Renal cortical epithelial cell (primary cell): ENCODE results near the gene WDR74. TPM values are rescaled to one million over a fixed set of nuclear protein-coding genes. Genes with fewer than 3 reads are reported as not detected.

Source experiments
- DNase-seq: peaks from one replicate; pipeline ENCODE4 v3.0.0-alpha.2; 2011; ENCODE audit warnings: low read depth
- total RNA-seq: library from RNA; depleted of rRNA; stranded (reverse); fragments of >200 nt; gene quantifications from 2 replicates; pipeline ENCODE4 v1.2.3, GENCODE V29; 2014

WDR74 gene
- total RNA-seq, 1 donor from 2014 or later = 42.8 TPM

DNA sequence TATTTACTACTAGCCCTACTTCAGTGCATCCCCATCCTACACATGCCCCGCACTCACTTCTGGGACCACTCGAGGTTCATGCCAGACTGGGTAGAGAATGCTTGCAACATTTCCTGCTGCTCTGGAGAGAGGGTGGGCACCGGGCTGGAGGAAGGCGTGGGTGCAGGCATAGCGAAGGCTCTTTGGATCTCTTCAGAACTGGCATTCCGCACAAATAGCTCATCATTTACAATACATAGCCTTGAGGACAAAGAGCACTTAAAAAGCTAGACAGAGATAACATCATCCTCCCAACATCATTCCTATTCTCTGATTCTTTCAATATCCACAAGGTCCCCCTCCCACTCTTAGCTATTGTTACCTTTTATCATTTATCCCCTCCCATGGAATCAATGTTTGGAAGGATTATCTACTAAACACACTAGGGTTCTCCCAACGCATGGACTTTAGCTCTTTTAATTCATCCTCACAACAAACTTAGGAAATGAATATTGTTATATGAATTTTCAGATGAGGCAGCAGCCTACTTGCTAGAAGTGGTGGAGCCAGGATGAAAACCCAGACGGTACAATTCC is 45.1 kb downstream of the WDR74 start:
- DNase-seq = no peak

GRCh38 chr11:62792202-62792575 is 47.2 kb downstream of the WDR74 start:
- DNase-seq = no peak

GRCh38 chr11:62791501-62792201 is 47.7 kb downstream of the WDR74 start, which contains the start of gene TMEM223:
TSS of gene TMEM223 (minus strand) at chr11:62792006. CDS start at chr11:62791994, 12 bp downstream.
- DNase-seq = peak; percentile 44

GRCh38 chr11:62789576-62789975 is 49.8 kb downstream of the WDR74 start:
- no peak for DNase-seq

GRCh38 chr11:62788991-62789390 is 50.4 kb downstream of the WDR74 start:
- DNase-seq = no peak

- DNase-seq = peak; percentile 94
Measured at GRCh38 chr11:62787005-62787759, 52.2 kb downstream of the WDR74 start, which contains the start of gene TMEM179B. TSS of gene TMEM179B (plus strand) at chr11:62787402. CDS start at chr11:62787432, 30 bp downstream.

GRCh38 chr11:62786318-62787004 is 52.9 kb downstream of the WDR74 start:
- DNase-seq = peak; percentile 40

Other genes starting within 250 kb of the WDR74 start
- 5.9 and 12.7 TPM in 2 replicates for gene TUT1, start 248.1 kb downstream of the WDR74 start, total RNA-seq
- gene MTA2, start 237.7 kb downstream of the WDR74 start, total RNA-seq = 121 and 212 TPM in 2 replicates
- 14.9 and 29.7 TPM in 2 replicates for gene EML3, start 226.8 kb downstream of the WDR74 start, total RNA-seq
- gene ROM1, start 226.3 kb downstream of the WDR74 start, total RNA-seq = 0.87 and 2.5 TPM in 2 replicates
- 37.2 and 39.6 TPM in 2 replicates for gene B3GAT3, start 217.6 kb downstream of the WDR74 start, total RNA-seq
- 146 and 347 TPM in 2 replicates for gene GANAB, start 193.0 kb downstream of the WDR74 start, total RNA-seq
- 28.1 and 33.8 TPM in 2 replicates for gene INTS5, start 186.3 kb downstream of the WDR74 start, total RNA-seq
- gene C11orf98, start 174.4 kb downstream of the WDR74 start, total RNA-seq = 20.8 and 33.9 TPM in 2 replicates
- 3.6 and 13.5 TPM in 2 replicates for gene CSKMT, start 174.3 kb downstream of the WDR74 start, total RNA-seq
- gene UQCC3, start 167.9 kb downstream of the WDR74 start, total RNA-seq = 4.1 and 6.1 TPM in 2 replicates
- 3.9 and 5.0 TPM in 2 replicates for gene LBHD1, start 167.3 kb downstream of the WDR74 start, total RNA-seq
- gene UBXN1, start 160.5 kb downstream of the WDR74 start, total RNA-seq = 97.6 and 105 TPM in 2 replicates
- gene LRRN4CL, start 150.1 kb downstream of the WDR74 start, total RNA-seq = 0.17 and 0.25 TPM in 2 replicates
- gene BSCL2, start 132.2 kb downstream of the WDR74 start, total RNA-seq = 47.8 and 50.4 TPM in 2 replicates
- gene GNG3, start 131.9 kb downstream of the WDR74 start, total RNA-seq = not detected in 2 replicates
- 4.3 and 18.4 TPM in 2 replicates for gene HNRNPUL2, start 112.1 kb downstream of the WDR74 start, total RNA-seq
- 25.0 and 25.1 TPM in 2 replicates for gene TTC9C, start 111.1 kb downstream of the WDR74 start, total RNA-seq
- gene ZBTB3, start 85.4 kb downstream of the WDR74 start, total RNA-seq = 8.7 and 11.8 TPM in 2 replicates
- 46.0 and 78.3 TPM in 2 replicates for gene POLR2G, start 78.0 kb downstream of the WDR74 start, total RNA-seq
- 15.1 and 20.7 TPM in 2 replicates for gene TAF6L, start 68.2 kb downstream of the WDR74 start, total RNA-seq
- gene TMEM179B, start 52.2 kb downstream of the WDR74 start, total RNA-seq = 26.6 and 46.4 TPM in 2 replicates
- 15.1 and 29.3 TPM in 2 replicates for gene TMEM223, start 47.6 kb downstream of the WDR74 start, total RNA-seq
- gene NXF1, start 34.1 kb downstream of the WDR74 start, total RNA-seq = 7.6 and 50.3 TPM in 2 replicates
- gene STX5, start 7.5 kb downstream of the WDR74 start, total RNA-seq = 23.1 and 38.8 TPM in 2 replicates
- gene TEX54, start 6.7 kb downstream of the WDR74 start, total RNA-seq = not detected in 2 replicates
- gene SLC3A2, start 41.3 kb upstream of the WDR74 start, total RNA-seq = 95.0 and 163 TPM in 2 replicates
- gene CHRM1, start 81.8 kb upstream of the WDR74 start, total RNA-seq = not detected in 2 replicates
- gene SLC22A6, start 145.4 kb upstream of the WDR74 start, total RNA-seq = not detected in 2 replicates
- not detected in 2 replicates for gene SLC22A8, start 176.3 kb upstream of the WDR74 start, total RNA-seq